IPS-15b (cell line): ENCODE measurements around the gene VPS39.

Source experiments
- H3K27me3 ChIP-seq: one replicate; pipeline ENCODE4 v1.6.1; 2013; ENCODE audit warnings: low read length; ENCODE audit not compliant: control insufficient read depth, insufficient read depth
- H3K36me3 ChIP-seq: one replicate; pipeline ENCODE4 v1.6.1; 2013; ENCODE audit warnings: low read length; ENCODE audit not compliant: control insufficient read depth, insufficient read depth
- H3K4me1 ChIP-seq: one replicate; pipeline ENCODE4 v1.6.1; 2013; ENCODE audit warnings: mild to moderate bottlenecking, low read length; ENCODE audit not compliant: control insufficient read depth, insufficient read depth
- H3K4me3 ChIP-seq: one replicate; pipeline ENCODE4 v1.5.1; 2013; ENCODE audit warnings: low read depth, low read length
- H3K9ac ChIP-seq: one replicate; pipeline ENCODE4 v1.6.1; 2013; ENCODE audit warnings: low read depth, mild to moderate bottlenecking, low read length
- H3K9me3 ChIP-seq: one replicate; pipeline ENCODE4 v1.6.1; 2013; ENCODE audit warnings: mild to moderate bottlenecking, low read length; ENCODE audit not compliant: control insufficient read depth, insufficient read depth

VPS39 gene

DNA sequence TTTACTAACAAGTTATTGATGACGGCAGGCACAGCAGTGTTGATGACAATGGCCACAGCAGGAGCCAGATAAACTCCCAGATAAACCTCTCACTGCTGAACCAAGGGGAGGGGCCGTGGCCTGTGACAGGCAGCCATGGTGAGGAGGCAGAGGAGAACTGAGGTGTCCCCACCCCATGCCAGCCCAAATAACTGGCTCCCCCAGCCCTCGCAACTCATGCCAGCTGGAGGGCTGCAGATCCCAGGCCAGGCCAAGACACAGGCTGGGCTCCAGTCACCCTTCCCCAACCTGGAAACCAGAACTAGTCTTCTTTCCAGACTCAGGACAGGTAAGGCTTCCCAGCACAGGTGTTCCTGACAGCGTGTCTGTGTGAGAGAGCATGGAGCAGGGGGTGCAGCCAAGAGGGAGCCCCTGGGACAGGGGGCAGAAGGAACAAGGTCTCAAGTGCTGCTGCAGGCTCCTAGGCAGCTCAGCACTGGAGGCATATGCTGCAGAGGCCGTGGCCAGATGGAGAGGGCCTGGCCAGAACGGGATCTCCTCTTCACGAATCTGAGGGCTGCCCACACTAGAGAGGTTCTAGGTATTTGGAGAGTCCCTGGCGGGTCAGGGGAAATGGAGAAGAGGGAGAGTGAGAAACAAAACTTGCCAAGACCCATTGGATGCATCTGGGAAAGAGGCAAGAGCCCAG, 67.6 kb downstream of the VPS39 start:
- no peaks in the 10 kb centered on the region for H3K9me3 ChIP-seq
- no peak overlapping the region for H3K9ac ChIP-seq
- H3K36me3 ChIP-seq: no peaks in the 10 kb centered on the region
- H3K4me3 ChIP-seq: no peak overlapping the region
- H3K4me1 ChIP-seq: no peaks in the 10 kb centered on the region
- H3K27me3 ChIP-seq: no peaks in the 10 kb centered on the region

GRCh38 chr15:42139596-42139995, 68.5 kb downstream of the VPS39 start:
- no peaks in the 10 kb centered on the region for H3K4me1 ChIP-seq
- H3K9me3 ChIP-seq: no peaks in the 10 kb centered on the region
- no peaks in the 10 kb centered on the region for H3K27me3 ChIP-seq
- H3K36me3 ChIP-seq: no peaks in the 10 kb centered on the region
- H3K4me3 ChIP-seq: no peak overlapping the region
- no peak overlapping the region for H3K9ac ChIP-seq

DNA sequence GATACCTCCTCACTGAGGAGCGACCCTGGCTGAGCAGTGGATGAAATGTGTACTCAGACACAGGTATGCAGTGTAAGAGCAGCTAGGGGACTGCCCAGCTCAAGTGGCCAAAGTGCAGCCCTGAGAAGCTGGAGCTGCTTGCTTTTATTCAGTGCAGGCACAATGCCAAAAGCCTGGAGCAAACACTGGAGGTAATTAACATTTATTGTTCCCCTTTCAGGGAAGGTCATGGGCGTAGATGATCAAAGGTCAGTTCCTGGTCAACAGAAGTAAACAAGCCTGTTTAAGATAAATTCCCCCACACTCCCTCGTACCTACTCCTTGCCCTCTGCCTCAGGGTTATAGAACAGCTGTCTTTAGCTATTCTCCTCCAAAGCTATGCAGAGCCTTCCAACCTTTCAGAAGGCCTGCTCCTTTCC, 69.1 kb downstream of the VPS39 start:
- H3K36me3 ChIP-seq: no peaks in the 10 kb centered on the region

DNA sequence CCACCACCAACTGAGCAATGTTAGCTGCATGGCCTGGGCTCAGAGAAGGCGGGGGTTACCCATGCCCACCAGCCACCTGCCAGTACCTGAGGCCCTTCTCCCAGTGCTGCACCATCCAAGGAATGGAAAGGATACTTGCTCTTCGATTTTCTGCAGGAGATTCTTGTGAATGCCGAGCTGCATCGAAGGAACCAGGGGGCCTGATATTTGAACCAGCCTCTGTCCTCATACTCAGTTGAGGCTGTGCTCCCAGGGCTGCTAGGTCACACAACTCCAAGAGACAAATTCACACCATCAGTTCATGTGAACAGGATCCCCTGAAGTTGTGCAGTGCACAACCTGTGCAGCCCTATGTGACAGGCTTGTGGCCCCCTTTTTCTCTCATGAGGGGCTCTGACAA, 69.7 kb downstream of the VPS39 start:
- H3K9ac ChIP-seq: no peak overlapping the region
- no peaks in the 10 kb centered on the region for H3K4me1 ChIP-seq
- no peaks in the 10 kb centered on the region for H3K27me3 ChIP-seq
- H3K9me3 ChIP-seq: no peaks in the 10 kb centered on the region
- H3K4me3 ChIP-seq: no peak overlapping the region
- H3K36me3 ChIP-seq: no peaks in the 10 kb centered on the region

More for the DNA sequence above, 69.1 kb downstream of the VPS39 start:
- H3K4me3 ChIP-seq: no peak overlapping the region
- no peak overlapping the region for H3K9ac ChIP-seq
- H3K4me1 ChIP-seq: no peaks in the 10 kb centered on the region
- H3K27me3 ChIP-seq: no peaks in the 10 kb centered on the region
- no peaks in the 10 kb centered on the region for H3K9me3 ChIP-seq

GRCh38 chr15:42137461-42138261, 70.4 kb downstream of the VPS39 start:
- Histone ChIP-seq H3K27me3 (no peaks in the 10 kb centered on the region), H3K9me3 (no peaks in the 10 kb centered on the region), H3K4me3 (no peak overlapping the region), H3K36me3 (no peaks in the 10 kb centered on the region), H3K9ac (no peak overlapping the region), H3K4me1 (no peaks in the 10 kb centered on the region)

GRCh38 chr15:42136513-42136912, 71.6 kb downstream of the VPS39 start:
- Histone ChIP-seq H3K4me1 (no peaks in the 10 kb centered on the region), H3K9ac (no peak overlapping the region), H3K27me3 (no peaks in the 10 kb centered on the region), H3K36me3 (no peaks in the 10 kb centered on the region), H3K4me3 (no peak overlapping the region), H3K9me3 (no peaks in the 10 kb centered on the region)

GRCh38 chr15:42135351-42135750, 72.8 kb downstream of the VPS39 start:
- H3K36me3 ChIP-seq: no peaks in the 10 kb centered on the region
- H3K9me3 ChIP-seq: no peaks in the 10 kb centered on the region
- H3K4me3 ChIP-seq: no peak overlapping the region
- no peaks in the 10 kb centered on the region for H3K4me1 ChIP-seq
- H3K9ac ChIP-seq: no peak overlapping the region
- H3K27me3 ChIP-seq: no peaks in the 10 kb centered on the region

- no peaks in the 10 kb centered on the region for H3K9me3 ChIP-seq
- no peaks in the 10 kb centered on the region for H3K27me3 ChIP-seq
- H3K4me3 ChIP-seq: no peak overlapping the region
- H3K4me1 ChIP-seq: no peaks in the 10 kb centered on the region
- no peak overlapping the region for H3K9ac ChIP-seq
- H3K36me3 ChIP-seq: no peaks in the 10 kb centered on the region
These were observed 73.4 kb downstream of the VPS39 start for GRCh38 chr15:42134617-42135245.

- no peak overlapping the region for H3K4me3 ChIP-seq
- H3K36me3 ChIP-seq: no peaks in the 10 kb centered on the region
- H3K9ac ChIP-seq: no peak overlapping the region
- H3K27me3 ChIP-seq: no peaks in the 10 kb centered on the region
- no peaks in the 10 kb centered on the region for H3K9me3 ChIP-seq
- no peaks in the 10 kb centered on the region for H3K4me1 ChIP-seq
These were observed 74.1 kb downstream of the VPS39 start for GRCh38 chr15:42133886-42134502.

DNA sequence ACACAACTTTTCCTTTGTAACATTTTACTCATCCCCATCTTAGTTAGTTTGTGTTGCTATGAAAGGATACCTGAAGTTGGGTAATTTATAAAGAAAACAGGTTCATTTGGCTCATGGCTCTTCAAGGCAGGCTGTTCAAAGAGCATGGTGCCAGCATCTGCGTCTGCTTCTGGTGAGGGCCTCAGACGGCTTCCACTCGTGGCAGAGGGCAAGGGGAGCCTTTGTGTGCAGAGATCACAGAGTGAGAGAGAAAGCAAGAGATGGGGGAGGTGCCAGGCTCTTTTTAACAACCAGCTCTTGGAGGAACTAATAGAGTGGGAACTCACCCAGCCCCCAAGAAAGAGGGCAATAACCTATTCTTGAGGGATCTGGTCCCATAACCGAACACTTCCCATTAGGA, 74.7 kb downstream of the VPS39 start:
- H3K36me3 ChIP-seq: no peaks in the 10 kb centered on the region
- no peak overlapping the region for H3K9ac ChIP-seq
- H3K27me3 ChIP-seq: no peaks in the 10 kb centered on the region
- no peaks in the 10 kb centered on the region for H3K9me3 ChIP-seq
- no peaks in the 10 kb centered on the region for H3K4me1 ChIP-seq
- H3K4me3 ChIP-seq: no peak overlapping the region

DNA sequence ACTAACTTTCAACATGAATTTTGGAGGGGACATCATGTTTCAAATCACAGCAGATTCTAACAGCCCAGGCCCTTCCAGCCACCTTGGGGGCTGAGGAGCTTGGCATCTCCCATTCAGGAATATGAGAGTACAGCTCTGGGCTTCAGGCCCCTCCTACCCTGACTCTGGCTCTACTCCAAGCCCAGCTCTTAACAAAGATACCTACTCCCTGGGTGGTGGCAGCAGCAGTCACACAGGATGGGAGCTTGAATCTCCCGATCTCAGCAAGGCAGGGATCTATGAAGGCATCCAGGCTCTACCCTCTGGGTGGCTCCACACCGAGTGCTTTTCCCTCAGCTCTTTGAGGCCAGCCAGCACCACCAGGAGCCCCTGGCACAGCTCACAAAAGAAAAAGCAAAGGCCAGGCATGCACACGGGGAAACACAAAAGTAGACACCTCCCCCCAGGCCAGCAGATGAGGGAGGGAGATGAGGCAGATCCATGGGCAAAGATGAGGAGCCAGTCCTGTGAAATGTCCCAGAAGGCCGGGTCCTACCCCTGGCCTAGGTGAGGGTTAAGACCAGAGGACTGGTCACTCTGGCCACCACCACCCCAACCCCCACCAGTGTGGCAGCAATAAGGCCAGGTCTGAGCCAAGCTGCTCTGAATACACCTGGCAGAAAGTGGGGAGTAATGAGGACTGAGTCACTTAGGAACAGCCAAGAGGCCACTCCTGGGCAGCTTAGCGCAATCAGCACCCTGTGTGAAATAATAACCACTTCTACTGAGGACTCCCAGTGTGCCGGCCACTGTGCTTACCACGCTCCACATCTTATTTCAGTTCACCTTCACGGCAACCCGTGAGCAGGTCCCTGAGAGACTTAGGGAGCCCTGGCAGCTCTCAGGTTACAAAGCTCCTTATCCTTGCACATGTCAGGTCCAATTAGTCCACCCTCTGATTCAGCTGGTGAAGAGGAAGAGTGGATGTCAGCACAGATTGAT, 76.0 kb downstream of the VPS39 start:
- Histone ChIP-seq H3K9me3 (no peaks in the 10 kb centered on the region), H3K36me3 (no peaks in the 10 kb centered on the region), H3K27me3 (no peaks in the 10 kb centered on the region), H3K4me1 (no peaks in the 10 kb centered on the region), H3K4me3 (no peak overlapping the region), H3K9ac (no peak overlapping the region)
